HG02588 (cell line): ENCODE results near the gene MIA2.
"Not testable (repeated sequence)": the region's sequence is repeated elsewhere in the genome, so short reads cannot be mapped to it uniquely, and the experiment has no call there.

Experiments used
- ATAC-seq: cut with Tn5 transposase; IDR thresholded peaks from one replicate; pipeline ENCODE4 v1.9.1; 2021; ENCODE audit warnings: mild to moderate bottlenecking, moderate library complexity; ENCODE audit not compliant: unreplicated experiment

MIA2 gene

DNA sequence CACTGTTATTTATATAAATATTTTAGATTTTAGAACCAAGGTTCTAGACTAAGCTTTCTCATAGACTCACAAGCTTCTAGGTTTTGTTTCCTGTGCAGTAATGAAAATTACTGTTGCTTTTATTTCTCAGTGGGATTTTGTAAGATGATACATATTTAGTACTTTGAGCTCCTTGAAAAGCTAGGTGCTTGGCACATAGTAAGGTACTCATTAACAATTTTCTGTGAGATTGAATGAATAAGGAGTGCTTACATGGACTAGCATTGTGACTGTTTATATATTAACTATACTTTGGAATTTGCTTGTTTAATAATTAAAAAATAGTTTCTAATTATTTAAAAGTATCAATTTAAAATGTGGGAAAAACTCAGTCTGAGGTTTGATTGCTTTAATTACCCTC is 85.7 kb downstream of the MIA2 start:
- no peak for ATAC-seq

DNA sequence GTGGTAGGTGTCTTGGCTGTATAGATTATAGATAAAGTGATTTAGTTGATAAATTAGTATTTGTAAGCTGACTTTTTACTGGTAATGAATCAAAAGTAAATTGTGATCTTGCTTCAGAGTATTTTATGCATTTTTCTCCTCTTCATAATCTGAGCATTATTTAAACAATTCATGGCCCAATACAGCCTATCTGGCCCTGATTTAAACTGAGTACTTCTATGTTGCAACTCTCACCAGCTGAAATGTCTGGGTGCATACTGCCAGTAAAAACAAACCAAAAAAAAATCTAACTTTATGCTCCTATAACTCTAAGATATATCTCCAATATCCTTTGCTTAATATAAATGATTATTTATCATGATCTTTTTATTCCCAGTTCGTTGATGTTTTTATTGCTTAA is 86.6 kb downstream of the MIA2 start:
- ATAC-seq = no peak

DNA sequence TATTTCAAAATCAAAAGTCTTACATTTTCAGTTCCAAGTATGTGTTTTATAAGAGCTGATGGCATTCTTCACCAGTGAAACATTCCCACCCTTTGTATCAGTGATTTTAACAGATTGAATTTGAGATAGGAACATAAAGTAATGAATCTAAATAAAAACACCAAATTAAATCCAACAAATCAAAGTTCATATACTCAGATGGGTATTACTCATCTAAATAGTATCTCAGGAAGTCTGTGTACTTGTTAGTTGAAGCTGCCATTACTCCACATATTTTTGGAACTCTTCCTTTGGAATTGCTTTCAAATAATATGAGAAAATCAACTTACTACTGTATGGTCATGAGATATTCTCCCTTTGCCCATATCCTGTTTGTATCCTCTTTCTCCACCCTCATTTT is 89.1 kb downstream of the MIA2 start:
- ATAC-seq = no peak

DNA sequence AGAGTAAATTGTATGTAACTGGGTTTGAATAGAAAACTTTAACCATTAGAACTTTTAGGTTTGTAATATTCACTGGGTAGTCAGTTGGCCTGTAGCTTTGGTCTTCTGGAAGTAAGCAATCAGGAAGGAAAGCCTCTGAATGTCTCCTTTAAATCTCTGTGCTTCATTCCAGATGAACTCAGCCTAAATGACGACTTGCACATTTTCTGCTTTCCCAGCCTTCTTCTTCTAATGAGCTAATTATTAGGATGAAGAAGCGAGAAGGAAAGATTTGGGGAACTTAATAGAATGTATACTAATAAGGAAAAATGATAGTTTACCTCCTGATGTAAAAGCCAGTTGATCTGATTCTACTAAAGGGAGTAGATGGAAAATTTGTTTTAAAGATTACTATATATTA is 90.4 kb downstream of the MIA2 start:
- no peak for ATAC-seq

DNA sequence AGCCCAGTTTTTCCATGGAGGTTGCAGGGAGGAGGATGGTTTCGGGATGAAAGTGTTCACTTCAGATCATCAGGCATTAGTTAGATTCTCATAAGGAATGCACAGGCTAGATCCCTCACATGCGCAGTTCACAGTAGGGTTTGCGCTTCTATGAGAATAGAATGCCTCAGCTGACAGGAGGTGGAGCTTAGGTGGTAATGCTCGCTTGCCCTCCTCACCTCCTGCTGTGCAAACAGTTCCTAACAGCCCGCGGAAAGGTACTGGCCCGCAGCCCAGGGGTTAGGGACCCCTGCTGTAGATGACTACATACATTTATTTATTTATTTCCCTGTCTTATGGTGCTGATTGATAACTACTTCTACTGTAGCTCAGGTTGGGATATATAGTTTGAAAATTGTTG is 105.3 kb downstream of the MIA2 start:
- no peak for ATAC-seq

DNA sequence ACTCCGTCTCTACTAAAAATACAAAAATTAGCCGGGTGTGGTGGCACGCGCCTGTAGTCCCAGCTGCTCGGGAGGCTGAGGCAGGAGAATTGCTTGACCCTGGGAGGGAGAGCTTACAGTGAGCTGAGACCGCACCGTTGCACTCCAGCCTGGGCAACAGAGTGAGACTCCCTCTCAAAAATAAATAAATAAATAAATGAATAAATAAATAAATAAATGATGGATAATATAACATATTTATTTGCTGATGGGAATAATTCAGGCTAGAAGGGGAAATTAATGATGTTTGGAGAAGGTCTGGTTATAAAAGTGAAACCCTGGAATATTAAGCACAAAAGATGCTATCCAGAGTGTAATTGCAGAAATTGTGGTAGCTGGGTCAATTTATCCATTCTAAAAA is 107.4 kb downstream of the MIA2 start:
- not testable (repeated sequence) for ATAC-seq

DNA sequence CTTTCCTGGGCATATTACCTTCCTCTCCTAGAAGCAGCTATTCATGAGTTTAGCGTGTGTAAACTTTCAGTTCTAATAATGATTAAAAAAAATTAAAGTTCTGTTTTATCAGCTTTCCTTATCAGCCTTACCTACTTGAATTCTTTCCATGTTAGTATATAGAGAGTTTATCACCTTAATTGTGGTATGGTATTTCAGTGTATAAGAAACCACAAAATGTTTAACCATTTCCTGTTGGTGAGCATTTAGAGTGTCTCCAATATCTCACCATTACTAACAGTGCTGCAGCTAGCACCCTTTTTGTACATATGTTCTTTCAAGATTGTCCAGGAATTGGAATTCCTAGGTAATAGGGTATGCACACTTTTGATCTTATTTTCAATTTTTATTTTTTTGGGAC is 109.1 kb downstream of the MIA2 start:
- ATAC-seq = no peak

DNA sequence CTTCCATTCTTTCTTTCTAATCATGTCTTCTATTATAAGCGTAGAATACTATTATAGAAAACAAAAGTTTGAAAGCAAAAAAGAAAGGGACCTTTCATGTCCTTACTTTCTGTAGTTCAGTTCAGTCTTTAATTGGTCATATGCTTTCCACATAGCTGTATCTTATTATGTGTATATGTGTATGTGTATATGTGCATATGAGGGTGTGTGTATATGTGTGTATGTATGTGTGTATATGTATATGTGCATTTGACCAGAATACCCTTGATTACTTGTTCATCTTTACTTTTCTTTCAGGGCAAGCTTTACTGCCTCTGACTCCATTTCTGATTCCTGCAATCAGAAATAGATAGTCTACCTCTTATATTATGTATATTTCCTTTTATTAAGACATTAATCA is 109.9 kb downstream of the MIA2 start:
- no peak for ATAC-seq

DNA sequence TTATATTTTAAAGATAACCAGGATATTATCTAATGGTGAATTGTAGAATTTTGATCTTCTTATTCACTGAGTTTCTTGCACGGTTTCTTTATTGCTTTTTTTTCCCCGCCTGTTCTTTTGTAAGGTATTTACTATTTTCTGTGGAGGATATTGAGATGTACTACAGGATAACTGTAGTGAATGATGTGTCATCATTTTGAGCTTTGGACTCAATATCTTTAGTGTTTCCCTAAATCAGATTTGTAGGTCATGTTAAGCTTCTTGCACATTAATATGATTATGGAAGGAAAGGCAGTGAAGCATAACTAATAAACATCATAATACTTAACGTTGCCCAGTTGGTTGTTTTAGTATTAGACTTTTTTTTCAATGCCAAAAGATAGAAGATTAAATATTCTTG is 117.2 kb downstream of the MIA2 start:
- ATAC-seq = no peak

DNA sequence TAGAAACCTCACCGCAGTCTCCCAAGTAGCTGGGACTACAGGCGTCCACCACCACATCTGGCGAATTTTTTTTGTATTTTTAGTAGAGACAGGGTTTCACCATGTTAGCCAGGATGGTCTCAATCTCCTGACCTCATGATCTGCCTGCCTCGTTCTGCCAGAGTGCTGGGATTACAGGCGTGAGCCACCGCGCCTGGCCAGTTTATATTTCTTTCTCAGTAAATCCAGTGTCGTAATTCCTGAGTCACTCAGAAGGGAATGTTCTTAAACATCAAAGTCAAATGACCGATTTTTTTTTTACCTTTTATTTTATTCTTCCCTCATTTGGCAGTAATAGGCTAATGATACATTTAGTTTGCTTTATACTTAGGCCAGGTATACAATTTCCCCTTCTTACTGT is 118.0 kb downstream of the MIA2 start:
- ATAC-seq = no peak

DNA sequence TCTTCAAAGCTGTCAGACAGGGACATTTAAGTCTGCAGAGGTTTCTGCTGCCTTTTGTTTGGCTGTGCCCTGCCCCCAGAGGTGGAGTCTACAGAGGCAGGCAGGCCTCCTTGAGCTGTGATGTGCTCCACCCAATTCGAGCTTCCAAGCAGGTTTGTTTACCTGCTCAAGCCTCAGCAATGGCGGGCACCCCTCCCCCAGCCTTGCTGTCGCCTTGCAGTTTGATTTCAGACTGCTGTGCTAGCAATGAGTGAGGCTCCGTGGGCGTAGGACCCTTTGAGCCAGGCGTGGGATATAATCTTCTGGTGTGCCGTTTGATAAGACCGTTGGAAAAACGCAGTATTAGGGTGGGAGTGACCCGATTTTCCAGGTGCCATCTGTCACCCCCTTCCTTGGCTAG is 125.4 kb downstream of the MIA2 start:
- ATAC-seq = not testable (repeated sequence)

DNA sequence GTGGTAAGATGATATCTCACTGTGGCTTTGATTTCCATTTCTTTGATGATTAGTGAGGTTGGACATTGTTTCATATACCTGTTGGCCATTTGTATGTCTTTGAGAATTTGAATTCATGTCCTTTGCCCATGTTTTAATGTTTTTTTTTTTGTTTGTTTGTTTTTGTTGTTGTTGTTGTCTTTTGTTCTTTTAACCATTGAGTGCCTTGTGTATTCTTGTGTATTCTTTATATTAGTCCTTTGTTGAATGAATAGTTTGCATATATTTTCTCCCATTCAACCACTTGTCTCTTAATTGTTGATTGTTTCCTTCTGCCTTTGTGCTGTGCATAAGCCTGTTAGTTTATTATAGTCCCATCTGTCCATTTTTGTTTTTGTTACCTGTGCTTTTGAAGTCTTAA is 126.6 kb downstream of the MIA2 start:
- ATAC-seq = no peak

DNA sequence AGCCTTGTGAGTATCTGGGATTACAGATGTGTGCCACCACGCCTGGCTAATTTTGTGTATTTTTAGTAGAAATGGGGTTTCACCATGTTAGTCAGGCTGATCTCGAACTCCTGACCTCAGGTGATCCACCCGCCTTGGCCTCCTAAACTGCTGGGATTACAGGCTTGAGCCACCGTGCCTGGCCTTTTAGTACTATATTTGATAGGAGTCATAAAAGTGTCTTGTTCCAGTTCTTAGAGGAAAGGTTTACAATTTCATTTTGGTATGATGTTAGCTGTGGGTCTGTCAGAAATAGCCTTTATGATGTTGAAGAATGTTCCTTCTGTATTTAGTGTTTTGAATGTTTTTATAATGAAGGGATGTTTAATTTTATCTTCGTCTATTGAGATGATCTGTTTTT is 127.8 kb downstream of the MIA2 start:
- not testable (repeated sequence) for ATAC-seq

DNA sequence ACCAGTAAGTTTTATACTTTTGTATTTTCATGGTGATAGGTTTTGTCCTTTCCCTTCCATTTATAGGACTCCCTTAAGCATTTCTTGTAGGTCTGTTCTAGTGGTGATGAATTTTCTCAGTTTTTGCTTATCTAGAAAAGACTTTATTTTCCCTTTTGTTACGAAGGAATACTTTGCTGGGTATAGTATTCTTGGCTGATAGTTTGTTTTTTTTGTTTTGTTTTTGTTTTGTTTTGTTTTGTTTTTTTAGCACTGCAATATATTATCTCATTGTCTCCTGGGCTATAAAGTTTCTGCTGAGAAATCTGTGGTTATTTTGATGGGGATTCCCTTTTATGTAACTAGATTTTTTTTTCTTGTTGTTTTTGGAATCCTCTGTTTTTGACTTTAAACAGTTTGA is 130.8 kb downstream of the MIA2 start:
- ATAC-seq = no peak

DNA sequence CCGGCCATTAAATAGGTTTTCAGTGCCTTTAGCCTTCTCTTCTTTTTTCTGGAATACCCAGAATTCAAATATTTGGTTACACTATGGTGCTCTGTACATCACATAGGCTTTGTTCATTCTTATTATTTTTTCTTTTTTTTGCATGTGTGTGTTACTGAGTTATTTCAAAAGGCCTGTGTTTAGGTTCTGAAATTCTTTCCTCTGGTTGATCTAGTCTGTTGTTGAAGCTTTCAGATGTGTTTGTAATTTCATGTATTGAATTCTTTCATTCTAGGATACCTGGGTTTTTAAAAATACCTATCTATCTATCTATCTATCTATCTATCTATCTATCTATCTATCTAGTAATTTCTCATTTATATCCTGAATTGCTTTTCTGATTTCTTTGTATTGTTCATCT is 131.6 kb downstream of the MIA2 start:
- no peak for ATAC-seq

DNA sequence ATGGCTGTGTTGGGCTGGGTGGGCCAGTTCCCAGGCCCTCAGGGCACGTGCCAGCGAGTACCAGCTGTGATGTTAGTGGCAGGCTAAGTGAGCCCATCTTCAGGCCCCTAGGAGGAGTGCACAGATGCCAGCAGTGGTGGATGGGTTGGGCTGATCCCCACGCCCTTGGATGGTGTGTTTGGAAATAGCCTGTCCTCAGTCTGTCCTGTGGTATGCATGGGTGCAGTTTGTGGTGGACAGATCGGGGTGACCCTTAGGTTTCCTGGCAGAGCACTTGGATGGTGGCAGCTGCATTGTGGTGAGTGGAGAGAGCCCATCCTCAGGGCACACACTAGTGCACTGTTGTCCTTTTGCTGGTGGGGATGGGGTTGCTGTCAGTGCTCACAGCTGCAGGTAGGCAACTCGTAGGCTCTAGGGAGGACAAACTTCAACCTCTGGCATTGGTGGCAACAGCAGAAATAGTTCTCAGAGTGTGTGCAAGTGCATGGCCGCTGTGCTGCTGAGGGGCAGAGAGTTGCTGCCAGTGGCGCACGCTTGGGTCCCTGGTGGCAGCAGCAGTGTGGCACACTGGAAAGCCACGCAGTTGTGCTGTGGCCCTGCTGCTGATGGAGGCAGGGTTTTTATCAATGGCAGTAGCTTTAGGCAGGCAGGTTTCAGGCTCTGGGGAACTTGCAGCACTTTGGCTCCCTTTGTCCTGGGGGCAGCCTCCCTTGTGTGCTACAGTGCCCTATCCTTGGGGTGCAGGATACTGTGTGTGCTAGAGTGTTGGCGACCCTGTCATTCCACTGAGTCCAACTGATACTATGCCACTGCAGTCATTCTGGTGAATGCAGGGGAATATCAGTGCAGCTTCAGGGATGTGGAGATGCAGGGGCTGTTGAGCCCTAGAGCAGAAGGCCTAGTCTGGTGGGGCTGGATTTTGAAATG is 133.0 kb downstream of the MIA2 start:
- no peak for ATAC-seq

DNA sequence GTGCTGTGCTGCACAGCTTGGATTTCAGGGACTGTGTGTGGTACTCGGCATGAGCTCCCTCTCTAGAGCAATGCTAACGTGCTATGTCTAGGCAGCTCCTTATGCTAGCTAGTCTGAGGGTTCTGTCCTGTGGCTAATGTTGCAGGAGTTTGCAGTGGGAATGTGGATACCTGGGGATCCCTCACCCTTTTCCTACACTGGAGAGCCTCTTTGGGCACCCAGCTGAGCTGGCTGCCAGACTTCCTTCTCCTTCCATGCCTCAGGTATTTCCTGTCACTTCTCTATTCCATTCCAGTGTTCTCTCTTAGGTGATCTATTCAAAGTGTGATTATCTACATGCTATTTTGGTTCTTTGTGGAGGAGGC is 133.7 kb downstream of the MIA2 start:
- no peak for ATAC-seq

DNA sequence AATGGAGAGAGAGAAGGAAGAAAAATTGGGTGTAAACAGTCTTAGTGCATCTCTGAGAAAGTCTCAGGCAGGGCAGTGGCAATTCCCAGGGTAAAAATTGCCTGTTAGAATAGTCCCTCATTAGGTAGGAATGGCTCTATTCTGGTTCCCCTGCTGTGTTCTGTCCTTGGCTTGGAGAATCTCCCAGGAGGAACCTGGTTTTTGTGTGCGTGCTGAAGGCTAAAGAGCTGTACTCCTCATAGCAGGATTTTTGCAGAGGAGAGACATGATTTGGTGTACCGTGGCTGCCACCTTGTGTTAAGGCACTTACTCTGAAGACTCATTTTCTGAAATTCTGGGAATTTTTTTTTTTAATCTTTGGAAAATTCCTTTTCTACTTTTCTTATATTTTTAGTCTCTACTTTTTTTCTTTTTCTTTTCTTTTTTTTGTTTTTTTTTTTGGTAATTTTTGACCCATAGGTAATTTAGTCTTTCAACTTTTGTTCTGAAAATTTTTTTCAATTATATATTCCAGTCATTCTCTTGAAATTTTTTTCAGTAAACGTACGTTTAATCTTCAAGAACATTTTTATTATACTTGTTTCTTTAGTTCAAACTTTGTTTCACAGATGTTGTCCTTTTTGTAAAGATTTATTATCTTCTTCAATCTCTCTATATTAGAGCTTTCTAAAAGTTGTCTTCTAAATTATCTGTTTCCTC is 134.7 kb downstream of the MIA2 start:
- no peak for ATAC-seq

DNA sequence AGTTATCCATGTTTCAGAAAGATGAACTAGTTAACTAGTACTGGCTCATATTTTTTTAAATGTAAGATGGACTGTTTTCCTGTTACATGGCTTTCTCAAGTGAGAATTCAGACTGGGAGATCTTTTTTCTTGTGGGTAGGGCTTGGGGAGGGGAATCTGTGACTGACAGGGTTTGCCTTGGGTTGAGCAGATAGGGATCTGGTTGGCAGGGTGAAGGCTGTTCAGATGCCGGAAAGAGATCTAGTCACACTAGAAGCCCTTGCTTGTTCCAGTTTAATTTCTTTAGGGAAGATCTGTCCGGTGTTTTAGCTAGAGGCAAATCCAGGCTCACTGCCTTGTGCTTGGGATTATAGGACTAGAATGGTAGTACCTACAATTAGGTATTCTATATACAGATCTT is 135.3 kb downstream of the MIA2 start:
- ATAC-seq = no peak

DNA sequence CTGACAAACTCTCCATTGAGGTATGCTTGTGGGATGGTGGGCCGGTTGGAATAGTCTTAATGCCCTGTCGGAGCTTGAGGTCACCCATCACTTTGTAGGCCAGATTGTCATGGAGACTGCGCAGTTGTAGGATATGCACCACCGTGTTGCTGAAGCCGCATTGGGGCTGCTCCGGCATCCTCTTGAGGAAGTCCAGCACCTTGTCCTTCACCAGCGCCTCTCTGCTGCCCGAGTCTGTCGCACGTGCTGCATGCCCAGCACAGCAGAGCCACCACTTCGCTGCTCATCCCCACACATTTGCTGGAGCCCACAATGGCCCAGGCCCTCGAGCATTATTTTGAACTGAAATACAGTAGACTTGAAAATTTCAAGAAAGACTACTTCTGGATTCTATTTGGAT is 136.7 kb downstream of the MIA2 start:
- ATAC-seq = no peak

DNA sequence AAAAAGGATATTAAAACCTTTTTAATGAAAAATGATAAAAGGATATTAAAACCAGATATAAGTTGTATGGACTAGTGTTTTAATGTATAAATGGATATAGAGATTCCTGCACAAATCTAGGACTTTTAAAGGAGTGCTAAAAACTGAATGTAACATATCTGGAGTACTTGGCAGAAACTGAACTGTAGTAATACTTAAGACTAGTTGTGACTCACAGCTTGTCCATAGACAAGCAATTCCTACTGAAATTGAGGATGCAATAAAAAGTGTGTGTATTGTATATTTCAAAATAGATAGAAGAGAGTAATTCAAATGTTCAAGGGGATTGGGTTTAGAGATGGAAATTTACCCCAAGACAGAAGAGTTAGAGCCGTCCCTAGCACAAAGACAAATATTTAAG is 138.9 kb downstream of the MIA2 start:
- no peak for ATAC-seq

DNA sequence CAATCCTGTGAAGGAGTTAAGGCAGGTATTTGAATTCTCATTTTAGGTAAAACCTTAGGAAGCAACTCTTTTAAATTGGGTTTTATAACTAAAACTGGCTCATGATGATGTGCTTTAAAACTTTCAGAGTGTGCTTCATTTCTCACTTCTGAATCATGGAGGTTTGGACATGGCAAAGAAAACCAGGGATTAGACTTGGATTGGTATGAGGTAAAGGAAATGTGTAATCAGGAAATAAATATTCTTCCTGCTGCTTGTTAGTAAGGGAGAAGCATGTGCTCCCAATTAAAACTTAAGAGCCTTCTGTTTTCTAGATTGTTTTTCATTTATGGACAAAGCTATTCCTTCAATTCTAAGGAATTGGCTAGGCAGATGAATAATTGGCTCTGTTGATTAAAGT is 141.1 kb downstream of the MIA2 start:
- ATAC-seq = no peak
